ENCODE measurements around the gene GFER.

GRCh38 chr16:1991135-1991551 is 7.2 kb downstream of the GFER start:
- TF ChIP-seq CTCF (conservative IDR thresholded peaks at IDR 0.05) = no peak
- no peak for TF ChIP-seq ZFX (IDR thresholded peaks at IDR 0.05)

All from C4-2B (cell line).